H1 (cell line): ENCODE data around the gene TACSTD2. TPM values are rescaled to one million over a fixed set of nuclear protein-coding genes. Genes with fewer than 3 reads are reported as not detected.

ENCODE experiments used
- CTCF ChIA-PET: fragments of 300-600 bp; sonication (Branson Sonifier 250); formaldehyde crosslinking; loops from one replicate; lab custom pipeline; 2021; ENCODE audit not compliant: partially characterized antibody; lab: Charles Lee
- POLR2A ChIA-PET: fragments of 300-600 bp; sonication (Branson Sonifier 250); formaldehyde crosslinking; loops from one replicate; lab custom pipeline; 2021; ENCODE audit warnings: inconsistent platforms; ENCODE audit not compliant: partially characterized antibody; lab: Charles Lee
- DNase-seq, 2 experiments: peaks; one replicate each; pipeline versions ENCODE4 v3.0.0 to v3.0.0-alpha.2; 2010 to 2022; ENCODE audit warnings: low spot score in 2 of 2, low read depth in 1 of 2, mixed read lengths in 1 of 2
- FAIRE-seq: peaks from 2 replicates; lab custom pipeline; 2011; peaks lifted over from hg19 to GRCh38; lab: Jason Lieb, UNC
- H2AFZ ChIP-seq: 2 replicates; pipeline ENCODE4 v1.8.1; 2012; ENCODE audit warnings: low read length, inconsistent platforms
- H2AK5ac ChIP-seq: 2 replicates; pipeline ENCODE4 v1.6.1; 2013; ENCODE audit warnings: low read depth, low read length
- H2BK120ac ChIP-seq: replicated peaks from 2 replicates; pipeline ENCODE3; 2013; ENCODE audit warnings: low read depth, low read length, inconsistent platforms
- H2BK12ac ChIP-seq: 2 replicates; pipeline ENCODE4 v1.6.1; 2013; ENCODE audit warnings: low read depth, low read length
- H2BK15ac ChIP-seq: 2 replicates; pipeline ENCODE4 v1.6.1; 2013; ENCODE audit warnings: low read length
- H2BK20ac ChIP-seq: 2 replicates; pipeline ENCODE4 v1.6.1; 2013; ENCODE audit warnings: low read length
- H2BK5ac ChIP-seq: 2 replicates; pipeline ENCODE4 v1.6.1; 2013; ENCODE audit warnings: low read depth, low read length
- H3K14ac ChIP-seq: 2 replicates; pipeline ENCODE4 v1.6.1; 2013; ENCODE audit warnings: inconsistent platforms; ENCODE audit not compliant: insufficient read length
- H3K18ac ChIP-seq: 2 replicates; pipeline ENCODE4 v1.6.1; 2013; ENCODE audit warnings: low read length; ENCODE audit errors: extremely low read depth
- H3K23ac ChIP-seq: 2 replicates; pipeline ENCODE4 v1.6.1; 2013; ENCODE audit warnings: inconsistent platforms; ENCODE audit not compliant: insufficient read length
- H3K23me2 ChIP-seq: 2 replicates; pipeline ENCODE4 v1.6.1; 2013; ENCODE audit warnings: low read depth, low read length
- H3K27ac ChIP-seq: 2 replicates; pipeline ENCODE4 v1.6.1; 2011; ENCODE audit warnings: low read depth, low read length, inconsistent platforms
- H3K27me3 ChIP-seq, 4 experiments: replicated peaks in 1 of 4; 1 replicate in 1 of 4; 2 replicates in 3 of 4; pipeline versions ENCODE4 v1.6.1 to v1.8.1; 2011 to 2013; ENCODE audit warnings: low read length in 3 of 4, mild to moderate bottlenecking in 3 of 4, inconsistent platforms in 2 of 4, mixed read lengths in 2 of 4, moderate library complexity in 1 of 4; ENCODE audit not compliant: control insufficient read depth in 3 of 4, insufficient read depth in 3 of 4; ENCODE audit errors: extremely low read depth in 1 of 4
- H3K36me3 ChIP-seq, 4 experiments: 2 replicates each; pipeline versions ENCODE4 v1.6.1 to v1.8.1; 2011 to 2013; ENCODE audit warnings: mild to moderate bottlenecking in 4 of 4, low read length in 3 of 4, moderate library complexity in 2 of 4, control low read depth in 1 of 4, inconsistent platforms in 1 of 4; ENCODE audit not compliant: insufficient read depth in 4 of 4, control insufficient read depth in 2 of 4
- H3K4ac ChIP-seq: replicated peaks from 2 replicates; pipeline ENCODE3; 2013; ENCODE audit warnings: low read length, low read depth, mixed read lengths, inconsistent platforms; ENCODE audit not compliant: insufficient read length
- H3K4me1 ChIP-seq, 4 experiments: replicated peaks in 1 of 4; 1 replicate in 1 of 4; 2 replicates in 3 of 4; pipeline versions ENCODE4 v1.6.1 to v1.8.1; 2011 to 2013; ENCODE audit warnings: low read length in 3 of 4, inconsistent platforms in 2 of 4, mixed read lengths in 1 of 4; ENCODE audit not compliant: insufficient read depth in 4 of 4, control insufficient read depth in 3 of 4
- H3K4me2 ChIP-seq, 2 experiments: 2 replicates each; pipeline versions ENCODE4 v1.6.1 to v1.8.1; 2011 to 2013; ENCODE audit warnings: low read depth in 2 of 2, low read length in 2 of 2, control low read depth in 1 of 2, inconsistent platforms in 1 of 2, mild to moderate bottlenecking in 1 of 2; ENCODE audit not compliant: insufficient read depth in 1 of 2
- H3K4me3 ChIP-seq, 4 experiments: fragments of 200-600, 300-600 bp in 1 of 4; sonication (generic), shearing (Covaris generic), sonication (Bioruptor Twin) in 1 of 4; 2 replicates each; pipeline versions ENCODE4 v1.5.1 to v1.8.1; 2011 to 2016; ENCODE audit warnings: low read length in 4 of 4, low read depth in 3 of 4, control low read depth in 2 of 4, inconsistent platforms in 2 of 4, mild to moderate bottlenecking in 2 of 4, mixed read lengths in 1 of 4, moderate library complexity in 1 of 4; ENCODE audit not compliant: insufficient read depth in 2 of 4; ENCODE audit errors: extremely low read depth in 1 of 4
- H3K56ac ChIP-seq: replicated peaks from 2 replicates; pipeline ENCODE3; 2013; ENCODE audit warnings: low read depth, mild to moderate bottlenecking, mixed read lengths, low read length, inconsistent platforms; ENCODE audit not compliant: insufficient read length
- H3K79me1 ChIP-seq: 2 replicates; pipeline ENCODE4 v1.6.1; 2013; ENCODE audit warnings: low read depth, low read length, control low read depth
- H3K79me2 ChIP-seq, 2 experiments: 2 replicates each; pipeline versions ENCODE4 v1.6.1 to v1.8.1; 2012 to 2013; ENCODE audit warnings: low read length in 2 of 2, mild to moderate bottlenecking in 2 of 2, inconsistent platforms in 1 of 2; ENCODE audit not compliant: insufficient read depth in 2 of 2, control insufficient read depth in 1 of 2
- H3K9ac ChIP-seq, 4 experiments: replicated peaks in 1 of 4; 1 replicate in 1 of 4; 2 replicates in 3 of 4; pipeline versions ENCODE4 v1.6.1 to v1.8.1; 2011 to 2013; ENCODE audit warnings: low read depth in 3 of 4, low read length in 3 of 4, control low read depth in 2 of 4, mild to moderate bottlenecking in 2 of 4, moderate library complexity in 2 of 4, inconsistent platforms in 1 of 4; ENCODE audit errors: extremely low read depth in 1 of 4
- H3K9me3 ChIP-seq, 2 experiments: 2 replicates each; pipeline versions ENCODE4 v1.6.1 to v1.8.1; 2012 to 2013; ENCODE audit warnings: mild to moderate bottlenecking in 2 of 2, moderate library complexity in 2 of 2, control low read depth in 1 of 2, inconsistent platforms in 1 of 2, low read depth in 1 of 2, low read length in 1 of 2, mixed read lengths in 1 of 2; ENCODE audit not compliant: insufficient read depth in 2 of 2
- H4K20me1 ChIP-seq, 2 experiments: replicated peaks in 1 of 2; 2 replicates each; pipeline versions ENCODE3 to v1.8.1; 2011 to 2013; ENCODE audit warnings: inconsistent platforms in 2 of 2, low read length in 2 of 2, mild to moderate bottlenecking in 1 of 2; ENCODE audit not compliant: insufficient read depth in 2 of 2, control insufficient read depth in 1 of 2
- H4K5ac ChIP-seq: 2 replicates; pipeline ENCODE4 v1.6.1; 2013; ENCODE audit warnings: low read length, low read depth, mixed read lengths, inconsistent platforms; ENCODE audit not compliant: insufficient read length
- H4K8ac ChIP-seq: 2 replicates; pipeline ENCODE4 v1.8.0; 2013; ENCODE audit warnings: mild to moderate bottlenecking, moderate library complexity, low read length, inconsistent platforms; ENCODE audit not compliant: insufficient read depth; ENCODE audit errors: extremely low read depth
- H4K91ac ChIP-seq: replicated peaks from 2 replicates; pipeline ENCODE3; 2013; ENCODE audit warnings: low read length, mixed read lengths, inconsistent platforms; ENCODE audit not compliant: insufficient read length
- CHD1 ChIP-seq: IDR thresholded peaks from 2 replicates; pipeline ENCODE4 v1.6.1; 2012; ENCODE audit warnings: low read depth, low read length, improper control_type of control experiment
- KDM4A ChIP-seq: IDR thresholded peaks from one replicate; pipeline ENCODE4 v1.7.1; 2012; ENCODE audit warnings: low read depth, mild to moderate bottlenecking, moderate library complexity, low read length, inconsistent platforms; ENCODE audit not compliant: severe bottlenecking
- TAF1 ChIP-seq: IDR thresholded peaks from 2 replicates; pipeline ENCODE4 v1.6.1; 2011; ENCODE audit warnings: mild to moderate bottlenecking, low read depth, low read length
- TCF12 ChIP-seq: IDR thresholded peaks from 2 replicates; pipeline ENCODE4 v1.6.1; 2011; ENCODE audit warnings: low read depth, mild to moderate bottlenecking, low read length
- USF2 ChIP-seq: IDR thresholded peaks from 2 replicates; pipeline ENCODE4 v1.6.1; 2011; ENCODE audit warnings: low read length, improper control_type of control experiment
- WGBS, 2 experiments: shearing (Covaris generic) in 1 of 2; methylation state at CpG; one replicate each; pipeline versions ENCODE4 v1.1.6 to v1.1.7; 2013 to 2015; ENCODE audit warnings: low lambda C conversion rate in 2 of 2, mixed read lengths in 2 of 2, inconsistent platforms in 1 of 2, low coverage in 1 of 2, missing lambda C conversion rate in 1 of 2; ENCODE audit not compliant: insufficient replicate concordance in 2 of 2, insufficient coverage in 1 of 2, insufficient read length in 1 of 2; ENCODE audit errors: extremely low coverage in 1 of 2, missing lambda C conversion rate in 1 of 2; 5-methylcytosine and 5-hydroxymethylcytosine counted together
- polyA plus RNA-seq, 7 experiments: library from polyadenylated mRNA; depleted of rRNA in 3 of 7; stranded (reverse) in 5 of 7; unstranded in 2 of 7; fragments of >200 nt in 5 of 7; fragments of 200-250 nt in 2 of 7; gene quantifications; 1 replicate in 5 of 7; 2 replicates in 1 of 7; 4 replicates in 1 of 7; pipeline versions ENCODE4 v1.2.1 to v1.2.3, GENCODE V29; 2011 to 2013; ENCODE audit warnings: missing spikeins in 2 of 7, mixed read lengths in 2 of 7
- total RNA-seq: library from RNA; stranded (reverse); fragmentation: NEBNext Ultra II Directional; extraction: Animal tissue kit (Norgen Biotek cat#: 25700); gene quantifications from 2 replicates; pipeline ENCODE4 v1.2.1, GENCODE V29; 2021

TACSTD2 gene
- total and polyA plus RNA-seq, 2 of the 8 experiments (the other 6 are each of a cell fraction or from before 2014, with no cell fraction given): 0.76 to 0.85 TPM

DNA sequence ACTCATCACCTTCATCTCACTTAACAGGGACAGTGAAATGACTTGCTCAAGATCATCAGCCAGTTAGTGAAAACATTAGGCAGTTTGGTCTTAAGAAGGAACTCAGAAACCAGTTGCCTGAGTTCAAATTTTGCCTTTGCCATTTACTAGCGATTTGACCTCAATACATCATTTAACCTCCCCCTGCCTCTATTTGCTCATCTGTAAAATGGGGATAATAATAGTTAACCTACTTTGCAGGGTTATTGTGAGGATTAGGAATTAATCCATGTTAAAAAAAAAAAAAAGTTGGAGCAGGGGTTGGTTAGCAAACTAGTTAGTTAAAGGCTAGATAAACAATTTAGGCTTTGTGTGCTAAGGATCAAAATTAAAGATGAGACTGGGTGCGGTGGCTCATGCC, 10.6 kb upstream of the TACSTD2 start:
- no peaks in the 10 kb centered on the region; a peak in 1 of 7 replicates for H3K27me3 ChIP-seq
- H3K4me3 ChIP-seq: no peak overlapping the region
- FAIRE-seq (no peak), DNase-seq (no peak)
- H2AK5ac ChIP-seq: no peak overlapping the region
- H4K91ac ChIP-seq: no peak overlapping the region
- H4K8ac ChIP-seq: no peak overlapping the region
- no peak overlapping the region for H3K14ac ChIP-seq
- no peak for TF ChIP-seq USF2
- TF ChIP-seq KDM4A: no peak
- no peak for TF ChIP-seq CHD1
- no peak for TF ChIP-seq TCF12
- no peak for TF ChIP-seq TAF1
- no peaks in the 10 kb centered on the region for H4K20me1 ChIP-seq
- no peak overlapping the region for H3K9ac ChIP-seq
- no peaks in the 10 kb centered on the region for H3K36me3 ChIP-seq
- H3K18ac ChIP-seq: no peak overlapping the region
- 79% methylated on average over 2 of the region's 2 CpGs; no CpG with 5 or more reads in 1 of the 2 experiments for WGBS, 2 experiments
- no peak overlapping the region for H4K5ac ChIP-seq
- H3K23ac ChIP-seq: no peak overlapping the region
- H3K4ac ChIP-seq: no peak overlapping the region
- no peaks in the 10 kb centered on the region for H3K79me2 ChIP-seq
- H3K4me1 ChIP-seq: no peaks in the 10 kb centered on the region
- no peak overlapping the region for H2AFZ ChIP-seq
- CTCF ChIA-PET: no interaction called here
- H3K4me2 ChIP-seq: no peak overlapping the region
- H2BK15ac ChIP-seq: no peak overlapping the region
- POLR2A ChIA-PET: no interaction called here
- no peaks in the 10 kb centered on the region for H3K79me1 ChIP-seq
- H3K56ac ChIP-seq: no peak overlapping the region
- no peak overlapping the region for H2BK20ac ChIP-seq
- no peaks in the 10 kb centered on the region for H3K9me3 ChIP-seq
- H2BK12ac ChIP-seq: no peak overlapping the region
- no peak overlapping the region for H2BK5ac ChIP-seq
- no peak overlapping the region for H3K27ac ChIP-seq
- no peaks in the 10 kb centered on the region for H3K23me2 ChIP-seq
- no peak overlapping the region for H2BK120ac ChIP-seq
